Measurements from ENCODE around the gene ZNF770. TPM values are rescaled to one million over a fixed set of nuclear protein-coding genes. Genes with fewer than 3 reads are reported as not detected.
"Not testable (repeated sequence)": the region's sequence is repeated elsewhere in the genome, so short reads cannot be mapped to it uniquely, and the experiment has no call there.

Gene ZNF770
- total and polyA plus RNA-seq, 5 donors from 2014 or later, result 34.1 to 129 (median 111) TPM

DNA sequence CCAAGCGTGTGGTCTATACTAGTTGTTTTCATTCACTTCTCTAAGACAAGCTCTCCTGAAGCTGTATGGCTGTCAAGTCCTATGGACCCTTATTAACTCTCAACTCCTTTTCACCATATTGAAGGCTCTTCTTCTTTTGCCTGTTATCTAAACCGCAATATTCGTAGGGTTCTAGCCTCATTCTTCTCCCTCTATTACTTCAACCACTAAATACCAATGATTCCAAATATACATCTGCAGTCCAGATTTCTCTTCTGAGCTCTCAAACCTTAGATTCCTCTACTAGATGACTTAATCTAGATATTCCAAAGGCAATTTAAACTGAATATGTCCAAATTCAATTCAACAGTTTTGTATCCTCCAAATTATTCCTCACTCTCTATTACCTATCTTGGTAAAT, 43.2 kb downstream of the ZNF770 start:
- H3K4me3 ChIP-seq (ENCODE audit: low read depth, low read length), result no peak overlapping the region
- H3K4me1 ChIP-seq (ENCODE audit: control insufficient read depth, insufficient read depth, low read length, poor library complexity, severe bottlenecking), result no peaks in the 10 kb centered on the region
- H3K9me3 ChIP-seq (ENCODE audit: control insufficient read depth in 2 of 2, low read length in 2 of 2), result no peaks in the 10 kb centered on the region
- no peak overlapping the region for H3K27ac Mint-ChIP-seq
- H3K27me3 ChIP-seq (ENCODE audit: control insufficient read depth, insufficient read depth, low read length), result no peaks in the 10 kb centered on the region
- no peak for ATAC-seq (ENCODE audit: low read depth in 2 of 2)
- H3K36me3 ChIP-seq (ENCODE audit: control insufficient read depth, insufficient read depth, low read length), result peaks cover 63% of the 10 kb centered on the region
- no peak overlapping the region for H3K4me3 Mint-ChIP-seq
- H3K4me1 Mint-ChIP-seq, result peaks cover 0 to 12% (median 4%) of the 10 kb centered on the region in 4 donors
- peaks cover 39% of the 10 kb centered on the region for H3K36me3 Mint-ChIP-seq
- no peaks in the 10 kb centered on the region for H3K9me3 Mint-ChIP-seq
- H3K27ac ChIP-seq (ENCODE audit: insufficient read depth, low read length, poor library complexity, severe bottlenecking), result no peak overlapping the region
- no peaks in the 10 kb centered on the region for H3K27me3 Mint-ChIP-seq
- DNase-seq, result no peak

GRCh38 chr15:34943711-34944110, 44.4 kb downstream of the ZNF770 start:
- ATAC-seq (ENCODE audit: low read depth in 2 of 2) (no peak), DNase-seq (no peak)
- Mint-ChIP-seq H3K9me3 (no peaks in the 10 kb centered on the region), H3K27ac (no peak overlapping the region), H3K4me1 (peaks cover 0 to 12% (median 4%) of the 10 kb centered on the region in 4 donors), H3K27me3 (no peaks in the 10 kb centered on the region), H3K4me3 (no peak overlapping the region), H3K36me3 (peaks cover 44% of the 10 kb centered on the region)
- peaks cover 75% of the 10 kb centered on the region for H3K36me3 ChIP-seq (ENCODE audit: control insufficient read depth, insufficient read depth, low read length)
- H3K4me1 ChIP-seq (ENCODE audit: control insufficient read depth, insufficient read depth, low read length, poor library complexity, severe bottlenecking), result no peaks in the 10 kb centered on the region
- no peaks in the 10 kb centered on the region for H3K9me3 ChIP-seq (ENCODE audit: control insufficient read depth in 2 of 2, low read length in 2 of 2)
- H3K27me3 ChIP-seq (ENCODE audit: control insufficient read depth, insufficient read depth, low read length), result no peaks in the 10 kb centered on the region
- H3K27ac ChIP-seq (ENCODE audit: insufficient read depth, low read length, poor library complexity, severe bottlenecking), result no peak overlapping the region
- H3K4me3 ChIP-seq (ENCODE audit: low read depth, low read length), result no peak overlapping the region

- DNase-seq; H3K4me3 Mint-ChIP-seq; H3K9me3 ChIP-seq (ENCODE audit: control insufficient read depth in 2 of 2, low read length in 2 of 2); H3K4me1 ChIP-seq (ENCODE audit: control insufficient read depth, insufficient read depth, low read length, poor library complexity, severe bottlenecking); H3K4me3 ChIP-seq (ENCODE audit: low read depth, low read length); H3K27me3 ChIP-seq (ENCODE audit: control insufficient read depth, insufficient read depth, low read length); H3K27ac ChIP-seq (ENCODE audit: insufficient read depth, low read length, poor library complexity, severe bottlenecking); H3K27me3 Mint-ChIP-seq; H3K9me3 Mint-ChIP-seq; H3K27ac Mint-ChIP-seq; ATAC-seq (ENCODE audit: low read depth in 2 of 2): not testable (repeated sequence)
- H3K36me3 Mint-ChIP-seq, result peaks cover 42% of the 10 kb centered on the region
- peaks cover 0 to 12% (median 4%) of the 10 kb centered on the region in 4 donors for H3K4me1 Mint-ChIP-seq
- peaks cover 78% of the 10 kb centered on the region for H3K36me3 ChIP-seq (ENCODE audit: control insufficient read depth, insufficient read depth, low read length)
Observed at GRCh38 chr15:34943264-34943663, 44.8 kb downstream of the ZNF770 start.

- Histone ChIP-seq H3K9me3 (ENCODE audit: control insufficient read depth in 2 of 2, low read length in 2 of 2) (no peaks in the 10 kb centered on the region), H3K27ac (ENCODE audit: insufficient read depth, low read length, poor library complexity, severe bottlenecking) (no peak overlapping the region), H3K27me3 (ENCODE audit: control insufficient read depth, insufficient read depth, low read length) (no peaks in the 10 kb centered on the region), H3K4me1 (ENCODE audit: control insufficient read depth, insufficient read depth, low read length, poor library complexity, severe bottlenecking) (no peaks in the 10 kb centered on the region), H3K36me3 (ENCODE audit: control insufficient read depth, insufficient read depth, low read length) (peaks cover 76% of the 10 kb centered on the region), H3K4me3 (ENCODE audit: low read depth, low read length) (no peak overlapping the region)
- Mint-ChIP-seq H3K27ac (no peak overlapping the region), H3K36me3 (peaks cover 33% of the 10 kb centered on the region), H3K27me3 (no peaks in the 10 kb centered on the region), H3K4me3 (no peak overlapping the region), H3K4me1 (peaks cover 0 to 12% (median 3%) of the 10 kb centered on the region in 4 donors), H3K9me3 (no peaks in the 10 kb centered on the region)
- ATAC-seq (ENCODE audit: low read depth in 2 of 2) (no peak), DNase-seq (no peak)
Observed at GRCh38 chr15:34942363-34942762, 45.7 kb downstream of the ZNF770 start.

DNA sequence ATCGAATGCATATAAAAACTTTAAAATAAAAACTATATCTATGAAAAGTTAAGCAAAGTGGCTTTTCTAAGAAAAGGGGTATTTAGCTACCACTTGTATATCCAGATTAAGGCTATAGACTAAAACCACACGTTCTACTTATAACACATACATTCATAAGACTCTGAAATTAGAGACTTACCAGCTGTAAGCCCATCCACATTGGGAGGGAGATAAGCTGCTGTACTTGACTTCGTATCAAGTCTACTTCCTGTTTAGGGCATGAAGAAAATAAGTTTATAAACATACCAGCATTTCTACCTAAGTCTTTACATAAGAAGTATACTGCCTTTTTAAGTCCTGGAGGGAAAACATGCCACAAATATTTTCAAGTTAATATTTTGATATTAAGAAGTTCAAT, 46.3 kb downstream of the ZNF770 start:
- no peaks in the 10 kb centered on the region for H3K4me1 ChIP-seq (ENCODE audit: control insufficient read depth, insufficient read depth, low read length, poor library complexity, severe bottlenecking)
- no peaks in the 10 kb centered on the region for H3K9me3 ChIP-seq (ENCODE audit: control insufficient read depth in 2 of 2, low read length in 2 of 2)
- Mint-ChIP-seq H3K9me3 (no peaks in the 10 kb centered on the region), H3K27ac (no peak overlapping the region), H3K4me3 (no peak overlapping the region), H3K27me3 (no peaks in the 10 kb centered on the region), H3K4me1 (peaks cover 0 to 12% (median 3%) of the 10 kb centered on the region in 4 donors), H3K36me3 (peaks cover 33% of the 10 kb centered on the region)
- no peak for DNase-seq
- H3K27me3 ChIP-seq (ENCODE audit: control insufficient read depth, insufficient read depth, low read length), result no peaks in the 10 kb centered on the region
- no peak overlapping the region for H3K4me3 ChIP-seq (ENCODE audit: low read depth, low read length)
- ATAC-seq (ENCODE audit: low read depth in 2 of 2), result no peak
- H3K27ac ChIP-seq (ENCODE audit: insufficient read depth, low read length, poor library complexity, severe bottlenecking), result no peak overlapping the region
- H3K36me3 ChIP-seq (ENCODE audit: control insufficient read depth, insufficient read depth, low read length), result peaks cover 81% of the 10 kb centered on the region

DNA sequence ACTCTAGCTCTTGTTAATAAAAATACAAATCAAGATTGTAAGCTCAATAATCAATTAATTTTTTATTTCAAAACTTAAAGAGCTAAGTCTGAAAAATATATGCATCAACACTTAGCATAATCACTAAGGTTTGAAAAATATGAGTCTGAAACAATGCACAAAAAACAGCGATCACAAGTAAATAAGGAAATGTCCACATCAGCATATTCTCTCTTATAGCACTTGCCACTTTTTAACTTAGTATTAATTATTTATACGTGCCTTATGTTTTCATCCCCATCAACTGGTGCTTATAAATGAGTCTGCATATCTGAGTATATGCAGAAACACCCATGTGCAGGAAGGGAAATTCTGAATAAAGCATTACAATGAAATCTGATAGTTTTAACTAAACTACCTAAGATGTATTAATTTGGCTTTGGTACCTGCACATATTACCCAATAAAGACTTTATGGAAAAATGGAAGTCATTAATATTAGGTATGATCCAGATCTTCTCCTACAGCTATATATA, 46.8 kb downstream of the ZNF770 start:
- no peak overlapping the region for H3K27ac ChIP-seq (ENCODE audit: insufficient read depth, low read length, poor library complexity, severe bottlenecking)
- H3K4me3 ChIP-seq (ENCODE audit: low read depth, low read length), result no peak overlapping the region
- Mint-ChIP-seq H3K4me1 (peaks cover 0 to 12% (median 3%) of the 10 kb centered on the region in 4 donors), H3K27ac (no peak overlapping the region), H3K4me3 (no peak overlapping the region), H3K36me3 (peaks cover 35% of the 10 kb centered on the region), H3K9me3 (no peaks in the 10 kb centered on the region), H3K27me3 (no peaks in the 10 kb centered on the region)
- peaks cover 86% of the 10 kb centered on the region for H3K36me3 ChIP-seq (ENCODE audit: control insufficient read depth, insufficient read depth, low read length)
- H3K9me3 ChIP-seq (ENCODE audit: control insufficient read depth in 2 of 2, low read length in 2 of 2), result no peaks in the 10 kb centered on the region
- no peaks in the 10 kb centered on the region for H3K27me3 ChIP-seq (ENCODE audit: control insufficient read depth, insufficient read depth, low read length)
- no peaks in the 10 kb centered on the region for H3K4me1 ChIP-seq (ENCODE audit: control insufficient read depth, insufficient read depth, low read length, poor library complexity, severe bottlenecking)
- ATAC-seq (ENCODE audit: low read depth in 2 of 2), result no peak
- no peak for DNase-seq

DNA sequence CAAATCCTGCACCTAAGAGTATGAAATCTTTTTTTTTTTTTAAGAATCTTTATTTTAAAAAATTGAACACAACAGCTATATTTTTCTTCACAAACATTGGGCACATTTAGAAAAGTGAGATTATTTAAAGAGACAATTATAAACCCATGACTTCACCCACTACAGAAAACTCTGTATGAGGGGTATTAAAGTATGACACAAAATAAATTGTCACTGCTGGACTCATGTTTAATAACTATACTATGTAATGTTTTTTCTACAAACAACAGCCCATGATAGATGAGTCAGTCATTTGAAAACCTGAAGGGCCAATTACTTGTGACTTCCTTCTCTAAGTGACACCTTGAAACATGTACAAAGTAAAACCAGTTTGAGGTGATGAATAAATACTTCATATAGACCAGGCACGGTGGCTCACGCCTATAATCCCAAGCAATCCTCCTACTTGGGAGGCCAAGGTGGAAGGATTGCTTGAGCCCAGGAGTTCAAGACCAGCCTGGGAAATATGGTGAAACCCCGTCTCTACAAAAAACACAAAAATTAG, 54.6 kb downstream of the ZNF770 start:
- Histone ChIP-seq H3K9me3 (ENCODE audit: control insufficient read depth in 2 of 2, low read length in 2 of 2) (no peaks in the 10 kb centered on the region), H3K4me1 (ENCODE audit: control insufficient read depth, insufficient read depth, low read length, poor library complexity, severe bottlenecking) (no peaks in the 10 kb centered on the region), H3K27ac (ENCODE audit: insufficient read depth, low read length, poor library complexity, severe bottlenecking) (no peak overlapping the region), H3K27me3 (ENCODE audit: control insufficient read depth, insufficient read depth, low read length) (no peaks in the 10 kb centered on the region), H3K36me3 (ENCODE audit: control insufficient read depth, insufficient read depth, low read length) (peaks cover 84% of the 10 kb centered on the region), H3K4me3 (ENCODE audit: low read depth, low read length) (no peak overlapping the region)
- Mint-ChIP-seq H3K4me3 (peak overlapping the region in 1 of 4 donors; percentile 38), H3K9me3 (peaks cover 0 to 2% (median 0%) of the 10 kb centered on the region in 7 donors), H3K4me1 (no peaks in the 10 kb centered on the region), H3K36me3 (peaks cover 43% of the 10 kb centered on the region), H3K27me3 (no peaks in the 10 kb centered on the region), H3K27ac (no peak overlapping the region)
- DNase-seq (no peak), ATAC-seq (ENCODE audit: low read depth in 2 of 2) (no peak)

DNA sequence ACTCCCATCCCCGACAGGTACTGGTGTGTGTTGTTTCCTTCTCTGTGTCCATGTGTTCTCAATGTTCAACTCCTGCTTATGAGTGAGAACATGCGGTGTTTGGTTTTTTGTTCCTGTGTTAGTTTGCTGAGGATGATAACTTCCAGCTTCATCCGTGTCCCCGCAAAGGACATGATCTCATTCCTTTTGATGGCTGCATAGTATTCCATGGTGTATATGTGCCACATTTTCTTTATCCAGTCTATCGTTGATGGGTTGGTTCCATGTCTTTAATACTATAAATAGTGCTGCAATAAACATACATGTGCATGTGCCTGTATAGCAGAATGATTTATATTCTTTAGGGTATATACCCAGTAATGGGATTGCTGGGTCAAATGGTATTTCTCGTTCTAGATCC, 59.7 kb downstream of the ZNF770 start:
- H3K9me3 Mint-ChIP-seq; H3K27ac ChIP-seq (ENCODE audit: insufficient read depth, low read length, poor library complexity, severe bottlenecking); H3K9me3 ChIP-seq (ENCODE audit: control insufficient read depth in 2 of 2, low read length in 2 of 2); H3K4me1 Mint-ChIP-seq; H3K4me3 ChIP-seq (ENCODE audit: low read depth, low read length); H3K27me3 Mint-ChIP-seq; H3K4me3 Mint-ChIP-seq; ATAC-seq (ENCODE audit: low read depth in 2 of 2); DNase-seq; H3K4me1 ChIP-seq (ENCODE audit: control insufficient read depth, insufficient read depth, low read length, poor library complexity, severe bottlenecking); H3K27me3 ChIP-seq (ENCODE audit: control insufficient read depth, insufficient read depth, low read length): not testable (repeated sequence)
- Mint-ChIP-seq H3K36me3 (peaks cover 60% of the 10 kb centered on the region), H3K27ac (peak overlapping the region in 2 of 3 donors; percentile 35 to 40)
- H3K36me3 ChIP-seq (ENCODE audit: control insufficient read depth, insufficient read depth, low read length), result peaks cover 67% of the 10 kb centered on the region
